Measurements from ENCODE around the gene AOC1. TPM values are rescaled to one million over a fixed set of nuclear protein-coding genes. Genes with fewer than 3 reads are reported as not detected.

AOC1 gene
- not detected in 2 replicates for total RNA-seq

GRCh38 chr7:150852371-150852905 lies at the start of gene AOC1:
TSS of gene AOC1 (plus strand) at chr7:150852517. CDS start at chr7:150856471, 3,954 bp downstream.

Other genes starting within 250 kb of the AOC1 start
- 115 and 116 TPM in 2 replicates for gene GIMAP6, start 220.1 kb upstream of the AOC1 start, total RNA-seq
- gene GIMAP2, start 166.8 kb upstream of the AOC1 start, total RNA-seq = 44.5 and 93.8 TPM in 2 replicates
- 14.9 and 20.5 TPM in 2 replicates for gene GIMAP1, start 135.9 kb upstream of the AOC1 start, total RNA-seq
- gene GIMAP5, start 115.1 kb upstream of the AOC1 start, total RNA-seq = 4.2 and 8.1 TPM in 2 replicates
- gene TMEM176B, start 52.2 kb upstream of the AOC1 start, total RNA-seq = not detected in 2 replicates
- not detected in 2 replicates for gene TMEM176A, start 51.7 kb upstream of the AOC1 start, total RNA-seq
- under 0.01 and 0.15 TPM in 2 replicates for gene KCNH2, start 125.8 kb downstream of the AOC1 start, total RNA-seq
- 13.3 and 26.4 TPM in 2 replicates for gene NOS3, start 138.5 kb downstream of the AOC1 start, total RNA-seq
- gene ATG9B, start 172.0 kb downstream of the AOC1 start, total RNA-seq = not detected in 2 replicates
- 21.8 and 30.4 TPM in 2 replicates for gene ABCB8, start 175.9 kb downstream of the AOC1 start, total RNA-seq
- gene ASIC3, start 196.0 kb downstream of the AOC1 start, total RNA-seq = not detected in 2 replicates
- 24.8 and 26.3 TPM in 2 replicates for gene CDK5, start 205.4 kb downstream of the AOC1 start, total RNA-seq
- 34.8 and 39.4 TPM in 2 replicates for gene SLC4A2, start 207.1 kb downstream of the AOC1 start, total RNA-seq
- gene FASTK, start 228.3 kb downstream of the AOC1 start, total RNA-seq = 67.9 and 71.9 TPM in 2 replicates
- 14.1 and 20.1 TPM in 2 replicates for gene TMUB1, start 231.0 kb downstream of the AOC1 start, total RNA-seq
- 55.6 and 56.2 TPM in 2 replicates for gene AGAP3, start 234.0 kb downstream of the AOC1 start, total RNA-seq

All from epithelial cell of umbilical artery (primary cell).